IPS-NIHi11 (cell line): ENCODE measurements around the gene MED14.
A peak's percentile ranks its signal among the peaks of the same experiment; 100 is the strongest.

Experiments used
- DNase-seq: peaks from one replicate; pipeline ENCODE4 v3.0.0; 2012; ENCODE audit warnings: mixed read lengths, low spot score

Gene MED14

DNA sequence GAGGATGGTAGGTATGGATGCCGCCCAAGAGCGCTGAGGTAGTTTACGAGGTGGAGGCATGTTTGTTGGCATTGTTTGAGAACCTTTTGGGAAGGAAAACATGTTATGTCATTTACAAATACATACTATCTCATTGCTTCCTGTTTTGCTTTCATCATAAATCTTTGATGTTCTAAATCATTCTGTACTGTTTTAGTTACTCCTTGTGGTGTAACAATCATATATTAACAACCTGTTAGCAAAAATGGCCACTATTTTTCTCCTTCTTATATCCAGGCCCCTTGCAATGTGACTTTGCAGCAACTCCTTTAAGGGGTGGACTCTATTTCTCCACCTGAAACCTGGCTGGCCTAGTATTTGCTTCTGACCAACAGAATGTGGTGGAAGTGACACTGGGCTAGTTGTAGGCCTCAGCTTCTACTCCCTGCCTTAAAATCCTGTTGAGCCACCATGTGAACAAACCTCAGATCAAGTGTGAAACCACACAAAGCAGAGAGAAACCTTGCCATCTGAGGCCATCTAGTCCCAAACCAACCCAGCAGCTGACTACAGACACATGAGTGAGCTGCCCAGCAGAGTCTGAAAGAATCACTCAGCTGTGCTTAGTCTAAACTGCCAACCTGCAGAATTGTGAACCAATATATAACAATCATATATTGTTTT lies 72.1 kb downstream of the MED14 start:
- DNase-seq = no peak

DNA sequence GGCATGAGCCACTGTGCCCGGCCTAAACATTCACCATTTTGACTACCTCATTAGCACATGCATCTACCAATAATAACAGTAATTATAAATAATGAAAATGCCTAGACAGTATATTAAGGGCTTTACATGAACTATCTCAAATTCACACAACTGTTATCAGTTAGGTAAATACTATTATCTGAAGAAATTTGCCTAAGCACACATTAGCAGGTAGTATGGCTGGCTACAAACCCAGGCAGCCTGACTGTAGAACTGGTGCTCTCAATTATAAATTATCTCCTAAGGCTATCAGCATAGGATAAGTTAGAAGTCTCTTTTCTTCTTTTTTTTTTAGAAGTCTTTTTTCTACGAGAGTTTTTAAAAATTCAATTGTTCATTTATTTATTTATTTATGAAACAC lies 73.9 kb downstream of the MED14 start:
- no peak for DNase-seq

DNA sequence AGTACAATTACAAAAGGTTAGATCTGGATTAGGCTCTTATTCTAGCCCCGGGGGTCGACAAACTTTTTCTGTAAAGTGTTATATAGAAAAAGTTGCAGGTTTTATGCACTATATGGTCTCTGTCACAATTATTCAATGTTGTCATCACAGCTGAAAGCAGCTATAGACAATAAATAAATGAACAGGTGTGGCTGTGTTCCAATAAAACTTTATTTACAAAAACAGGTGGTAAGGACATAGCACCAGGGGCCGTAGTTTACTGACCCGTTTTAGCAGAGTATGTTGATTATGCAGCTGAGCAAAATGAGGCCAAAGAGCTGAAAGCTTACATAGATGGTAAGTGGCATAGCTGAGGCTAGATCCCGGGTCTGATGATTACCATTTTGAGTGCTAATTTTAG lies 75.0 kb downstream of the MED14 start:
- DNase-seq = no peak

DNA sequence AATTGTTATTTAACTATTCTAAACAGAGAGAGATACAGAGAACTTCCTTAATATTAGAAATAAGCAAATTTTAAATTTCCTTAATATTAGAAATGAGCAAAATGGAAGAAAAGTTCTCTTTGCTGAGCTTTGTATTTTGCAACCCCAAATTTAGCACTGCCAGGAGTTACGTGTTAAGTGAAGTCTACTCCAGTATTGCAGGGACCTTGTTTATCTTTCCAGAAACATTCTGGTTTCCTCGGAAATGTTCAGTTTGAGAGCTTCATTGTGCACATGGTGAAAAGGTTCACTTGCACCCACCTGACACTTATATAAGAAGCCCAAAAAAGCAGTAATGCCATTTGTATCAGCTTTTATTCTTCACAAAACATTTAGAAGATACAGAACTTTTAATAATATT lies 81.8 kb downstream of the MED14 start:
- no peak for DNase-seq

DNA sequence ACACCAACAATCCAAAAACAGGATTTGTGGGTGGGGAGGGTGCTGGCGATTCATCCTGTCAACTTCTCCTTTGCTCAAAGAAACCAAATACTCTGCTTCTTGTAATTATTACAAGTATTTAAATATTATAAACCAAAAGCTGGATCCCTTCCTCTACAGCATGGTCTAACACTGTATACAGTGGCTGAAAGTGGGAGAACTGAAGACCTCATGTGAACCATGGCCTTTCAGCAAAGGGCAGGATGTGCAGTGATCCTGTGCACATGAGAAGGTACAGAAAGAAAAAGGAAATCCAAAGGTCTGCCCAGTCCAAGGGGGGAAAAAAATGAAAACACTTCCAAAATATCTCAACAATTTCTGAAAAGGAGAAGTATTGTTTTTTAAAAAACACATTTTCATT lies 82.7 kb downstream of the MED14 start:
- no peak for DNase-seq

DNA sequence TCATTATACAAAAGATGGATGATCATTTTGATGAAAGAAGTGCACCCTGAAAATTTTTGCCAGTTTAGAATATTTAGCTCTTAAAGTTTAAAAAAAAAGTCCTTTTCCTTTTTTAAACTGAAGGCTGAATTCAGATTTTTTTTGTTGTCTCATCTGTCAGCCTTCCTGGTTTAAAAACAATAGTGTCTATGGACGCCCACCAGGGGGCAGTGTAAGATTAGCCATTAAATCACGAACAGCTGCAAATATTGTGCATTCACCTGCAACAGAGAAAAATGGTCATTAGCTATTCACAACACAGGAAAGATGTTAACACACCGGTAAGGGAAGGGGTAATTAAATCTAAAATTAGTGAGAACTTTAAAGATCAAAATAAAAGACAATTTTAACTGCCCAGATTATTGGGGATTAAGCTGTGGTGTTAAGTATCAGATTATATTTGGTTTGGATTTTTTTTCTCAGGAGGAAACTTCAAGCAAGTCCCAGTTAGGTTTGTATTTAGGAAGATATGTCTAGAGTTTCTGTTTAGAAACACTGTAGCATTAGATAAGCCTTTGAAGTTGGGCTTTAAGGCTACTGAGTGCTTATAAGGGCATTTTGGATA lies 83.6 kb downstream of the MED14 start:
- peak; percentile 10 for DNase-seq

DNA sequence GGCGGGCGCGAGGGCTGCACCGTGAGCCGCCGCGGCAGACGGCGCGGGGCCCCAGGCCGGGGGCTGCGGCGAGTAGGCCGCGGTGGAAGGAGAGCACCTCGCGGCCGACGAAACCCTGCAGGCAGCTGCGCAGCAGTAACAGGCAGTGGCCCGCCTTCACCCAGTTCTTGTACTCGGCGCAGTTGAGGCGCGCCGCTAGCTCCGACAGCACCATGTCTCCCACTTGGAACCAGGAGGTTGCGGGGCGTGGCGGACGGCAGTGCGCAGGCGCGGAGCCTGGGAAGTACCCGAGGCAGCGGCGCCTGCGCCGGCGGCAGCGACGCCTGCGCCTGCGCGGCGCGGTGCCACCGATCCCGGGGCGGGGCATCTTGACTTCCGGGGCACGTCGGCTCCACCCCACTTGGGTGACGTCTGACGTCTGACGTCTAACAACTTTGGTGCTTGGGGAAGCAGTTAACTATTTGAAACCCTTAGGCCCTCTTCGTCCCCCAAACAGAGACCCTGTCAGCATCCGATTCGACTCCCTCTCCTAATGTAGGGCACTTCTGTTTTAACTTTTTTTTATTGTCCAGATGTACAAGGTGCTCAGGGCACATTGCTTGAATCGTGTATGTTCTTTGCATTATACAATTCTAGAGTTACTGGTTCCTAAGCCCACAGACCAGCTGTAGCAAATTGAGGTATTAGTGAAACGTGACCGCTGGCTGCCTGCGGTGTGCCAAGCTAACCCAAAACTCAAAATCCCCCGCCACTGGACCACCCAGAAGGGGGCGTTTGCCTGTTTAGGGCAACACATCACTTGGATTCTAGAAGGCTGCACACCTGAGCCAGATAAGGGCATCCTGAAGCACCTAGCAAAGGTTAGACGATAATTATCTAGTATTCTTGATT lies 87.8 kb downstream of the MED14 start, which contains the start of gene CXorf38:
Gene CXorf38 (minus strand): TSS at position 255 of the 891 bp plus-strand sequence. CDS start 41 bp downstream, at position 214.
- DNase-seq = peak; percentile 90

DNA sequence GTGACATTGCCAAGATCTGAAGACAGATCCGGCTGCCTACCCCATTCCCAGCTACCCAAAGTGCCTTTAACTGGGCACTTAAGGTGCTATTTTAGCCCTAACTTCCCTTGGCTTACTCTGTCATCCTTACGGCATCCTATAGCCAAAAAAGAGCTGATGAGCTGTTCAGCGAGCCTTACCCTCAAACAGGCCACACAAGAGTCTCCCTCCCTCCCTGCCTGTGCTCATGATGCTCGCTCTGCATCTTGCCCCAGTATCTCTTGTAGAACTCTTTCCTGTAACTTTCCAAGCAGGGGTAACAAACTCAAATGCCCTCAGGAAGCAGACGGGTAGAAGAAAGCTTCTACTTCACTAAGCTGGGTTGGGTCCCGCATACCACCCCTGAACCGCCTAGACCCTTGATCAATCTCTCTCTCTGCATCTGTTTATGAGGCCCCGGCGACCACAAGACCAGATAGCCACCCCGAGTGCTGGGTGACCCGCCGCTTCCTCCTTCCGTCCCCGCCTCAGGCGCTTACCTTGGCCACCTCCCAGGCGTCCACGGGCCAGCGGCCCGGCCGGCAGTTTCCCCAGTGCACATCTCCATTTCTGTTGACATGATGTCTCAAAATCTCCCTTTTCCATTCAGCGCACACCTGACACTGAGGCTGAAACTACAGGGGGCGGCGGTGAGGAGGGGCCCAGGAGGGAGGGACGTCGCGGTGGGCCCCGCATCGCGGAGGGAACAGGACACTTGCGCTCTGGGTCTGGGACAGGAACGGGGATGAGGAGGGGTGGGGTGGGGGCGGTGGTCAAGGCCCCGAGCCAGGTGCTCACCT lies 88.6 kb downstream of the MED14 start:
- peak; percentile 34 for DNase-seq

DNA sequence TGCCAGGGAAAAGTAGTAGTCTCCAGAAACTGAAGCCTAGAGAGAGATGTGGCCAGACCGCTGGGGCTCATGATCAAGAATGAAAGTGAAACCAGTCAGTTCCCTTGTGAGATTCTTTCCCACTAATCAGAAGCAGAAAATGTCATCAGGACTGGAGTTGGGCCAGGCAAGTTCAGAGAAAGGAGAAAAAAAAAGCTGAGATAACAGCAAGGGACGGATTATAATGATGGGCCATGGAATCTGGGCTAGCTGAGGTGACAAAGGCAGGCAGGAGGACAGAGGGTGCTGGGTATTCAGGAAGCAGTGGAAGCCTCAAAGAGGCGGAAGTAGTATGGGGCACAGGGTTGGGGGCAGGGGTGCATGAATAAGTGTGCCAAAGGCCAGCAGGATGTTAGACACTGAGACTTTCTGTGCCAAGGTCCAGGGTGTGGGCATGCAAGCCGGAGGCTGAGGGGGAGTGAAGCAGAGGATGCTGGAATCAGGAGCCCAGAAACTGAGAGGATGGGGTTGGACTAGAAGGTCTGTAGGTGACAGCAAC lies 90.5 kb downstream of the MED14 start:
- DNase-seq = no peak

DNA sequence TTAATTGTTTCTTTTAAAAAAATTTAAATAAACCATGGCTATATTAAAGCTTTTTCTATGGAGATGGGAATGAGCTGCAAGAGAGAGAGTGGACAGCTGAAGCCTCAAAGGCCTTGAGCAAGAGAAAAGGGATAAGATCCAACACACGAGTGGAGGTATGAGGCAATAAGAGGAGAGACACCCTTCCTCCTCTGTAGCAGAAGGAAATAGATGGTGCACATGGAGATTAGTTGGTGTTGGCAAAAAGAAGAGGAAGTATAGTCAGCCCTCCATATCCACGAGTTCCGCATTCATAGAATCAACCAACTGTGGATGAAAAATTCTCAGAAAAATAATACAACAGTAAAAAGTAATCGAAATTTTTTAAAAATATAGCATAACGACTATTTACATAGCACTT lies 91.2 kb downstream of the MED14 start:
- DNase-seq = no peak

DNA sequence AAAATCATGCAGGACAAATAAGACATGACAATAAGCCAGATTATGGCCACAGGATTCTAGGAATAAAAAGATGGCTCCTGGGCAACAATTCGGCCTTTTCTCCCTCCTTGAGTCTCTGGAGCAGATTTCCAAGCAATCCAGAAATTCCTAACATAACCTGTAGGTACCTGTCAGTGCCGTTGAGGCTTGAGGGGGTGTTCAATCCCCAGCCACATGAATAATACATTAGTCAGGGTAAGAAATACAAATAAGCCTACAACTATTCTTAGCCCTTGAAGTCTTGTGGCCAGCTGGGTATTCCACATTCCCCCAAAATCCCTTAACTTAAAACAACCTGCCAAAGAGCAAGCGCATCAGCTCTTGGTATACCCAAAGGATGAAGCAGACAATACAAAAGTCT lies 97.7 kb downstream of the MED14 start:
- DNase-seq = no peak

DNA sequence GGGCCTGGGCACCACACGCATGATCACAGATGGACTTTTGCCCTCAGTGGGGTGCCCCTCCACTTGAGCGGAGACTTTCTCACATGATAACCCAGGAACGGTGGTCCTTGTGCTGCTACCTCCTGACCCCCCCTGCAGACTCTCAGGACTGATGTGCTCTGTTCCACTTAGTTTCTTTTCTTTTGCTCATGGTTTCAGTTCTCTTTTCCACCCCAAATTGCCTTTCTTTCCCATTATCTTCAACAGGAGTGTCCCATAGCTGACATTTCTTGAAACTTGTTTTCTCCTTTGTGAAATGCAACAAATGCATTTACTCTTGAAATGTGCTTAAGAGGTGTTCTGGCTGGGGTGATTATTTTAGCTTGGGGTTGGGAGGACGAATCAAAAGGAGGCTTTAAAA lies 103.1 kb downstream of the MED14 start:
- DNase-seq = no peak

DNA sequence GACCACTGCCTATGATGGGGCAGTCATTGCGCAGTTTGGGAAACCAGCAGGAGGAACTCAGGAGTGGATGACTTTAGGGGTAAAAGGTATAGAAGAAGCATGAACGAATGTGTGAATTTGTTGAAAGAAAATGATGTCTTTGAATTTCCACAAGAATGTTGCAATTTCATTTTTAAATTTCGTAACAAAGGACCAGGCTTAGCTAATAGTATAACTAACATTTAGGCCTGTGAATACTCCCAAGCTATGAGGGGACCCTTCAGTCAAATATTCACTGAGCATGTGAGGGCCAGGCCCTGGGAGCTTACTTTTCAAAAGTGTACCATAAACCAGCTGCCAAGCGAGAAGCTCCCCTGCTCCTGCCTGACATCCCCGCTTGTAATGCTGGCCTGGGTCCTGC lies 106.8 kb downstream of the MED14 start:
- no peak for DNase-seq

DNA sequence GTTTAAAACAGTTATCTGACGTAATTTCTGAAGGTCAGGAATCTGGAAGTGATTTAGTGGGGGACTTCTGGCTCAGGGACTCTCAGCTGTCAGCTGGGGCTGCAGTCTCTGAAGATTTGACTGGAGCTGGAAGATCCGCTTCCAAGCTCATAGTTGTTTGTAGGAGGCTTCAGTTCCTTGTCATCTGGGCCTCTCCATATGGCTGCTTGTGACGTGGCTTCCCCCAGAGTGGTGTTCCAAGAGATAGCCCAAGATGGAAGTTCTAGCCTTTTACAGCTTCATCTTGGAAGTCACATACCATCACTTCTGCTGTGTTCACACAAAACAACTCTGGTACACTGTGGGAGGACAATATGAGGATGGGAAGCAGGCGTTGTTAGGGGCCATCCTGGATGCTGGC lies 110.0 kb downstream of the MED14 start:
- DNase-seq = no peak

DNA sequence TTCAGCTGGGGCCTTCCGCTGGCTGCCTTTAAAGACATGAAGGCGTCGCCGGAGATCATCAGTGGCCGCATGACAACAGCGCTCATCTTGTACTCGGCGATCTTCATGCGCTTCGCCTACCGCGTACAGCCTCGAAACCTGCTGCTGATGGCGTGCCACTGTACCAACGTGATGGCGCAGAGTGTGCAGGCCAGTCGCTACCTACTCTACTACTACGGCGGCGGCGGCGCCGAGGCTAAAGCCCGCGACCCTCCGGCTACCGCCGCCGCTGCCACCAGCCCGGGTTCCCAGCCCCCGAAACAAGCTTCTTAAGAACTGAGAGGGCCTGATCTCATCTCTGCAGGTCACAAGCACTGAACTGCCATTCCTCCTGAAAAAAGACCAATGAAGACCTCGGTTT lies 111.7 kb downstream of the MED14 start:
- DNase-seq = no peak

DNA sequence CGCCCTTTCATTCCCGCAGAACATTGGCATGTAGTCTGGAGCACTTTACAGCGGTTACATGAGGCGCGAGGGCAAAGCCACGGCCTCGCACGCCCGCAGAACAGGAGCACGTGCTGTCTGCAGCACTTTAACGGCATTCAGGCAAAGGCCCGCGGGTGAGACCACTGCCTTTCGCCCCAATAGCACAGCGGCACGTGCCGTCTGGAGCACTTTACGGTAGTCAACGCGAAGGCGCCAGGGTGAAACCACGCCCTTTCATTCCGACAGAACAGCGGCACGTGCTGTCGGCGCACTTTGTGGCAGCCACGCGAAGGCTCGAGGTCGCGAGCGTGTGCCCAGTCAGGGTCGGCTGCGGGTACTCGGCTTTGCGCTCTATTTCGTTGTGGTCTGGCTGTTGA lies 112.2 kb downstream of the MED14 start, which contains the start of gene MPC1L:
Gene MPC1L (plus strand): TSS at position 290 of the 398 bp plus-strand sequence. CDS start 138 bp downstream, outside the sequence.
- DNase-seq = no peak

DNA sequence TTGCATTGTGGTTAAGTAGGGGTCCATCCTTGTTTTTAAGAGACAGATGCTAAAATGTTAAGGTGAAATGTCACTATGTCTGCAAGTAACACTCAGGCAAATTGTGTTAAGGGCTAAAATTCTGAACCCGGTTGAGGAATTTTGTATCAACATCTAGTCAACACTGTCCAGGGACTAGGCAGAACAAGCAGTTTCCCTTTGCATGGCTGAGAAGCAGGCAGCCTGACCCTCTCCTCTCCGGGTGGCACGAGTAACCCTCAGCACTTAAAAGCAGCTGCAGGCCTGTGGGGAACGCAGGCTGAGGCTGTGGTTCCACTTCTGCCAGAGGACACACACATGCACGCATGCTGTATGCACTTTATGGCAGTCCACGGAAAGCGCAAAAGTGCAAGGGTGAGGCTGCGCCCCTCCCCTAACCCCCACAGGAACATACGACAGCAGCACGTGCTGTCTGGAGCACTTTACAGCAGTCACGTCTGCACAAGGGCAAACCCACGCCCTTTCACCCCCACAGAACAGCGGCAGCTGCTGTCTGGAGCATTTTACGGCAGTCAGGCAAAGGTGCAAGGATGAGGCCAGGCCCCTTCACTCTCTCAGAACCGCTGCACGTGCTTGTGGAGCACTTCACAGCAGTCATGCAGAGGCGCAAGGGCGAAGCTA lies 112.7 kb downstream of the MED14 start:
- no peak for DNase-seq

DNA sequence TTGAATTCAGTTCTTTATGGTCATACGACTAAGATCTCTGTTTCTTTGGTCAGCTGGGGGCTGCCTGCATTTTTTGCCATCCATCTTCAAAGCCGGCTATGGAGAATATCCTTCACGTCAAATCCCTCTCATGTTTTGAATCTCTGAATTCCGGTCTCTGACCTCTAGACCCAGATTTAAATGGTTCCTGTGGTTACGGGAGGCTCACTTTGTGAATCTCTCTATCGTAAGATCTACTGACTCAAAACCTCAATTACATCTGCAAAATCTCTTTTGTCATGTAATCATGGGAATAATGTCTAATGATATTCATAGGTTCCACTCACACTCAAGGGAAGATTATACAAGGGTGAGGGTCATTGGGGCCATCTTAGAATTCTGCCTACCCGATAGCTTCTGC lies 117.8 kb downstream of the MED14 start:
- DNase-seq = no peak

DNA sequence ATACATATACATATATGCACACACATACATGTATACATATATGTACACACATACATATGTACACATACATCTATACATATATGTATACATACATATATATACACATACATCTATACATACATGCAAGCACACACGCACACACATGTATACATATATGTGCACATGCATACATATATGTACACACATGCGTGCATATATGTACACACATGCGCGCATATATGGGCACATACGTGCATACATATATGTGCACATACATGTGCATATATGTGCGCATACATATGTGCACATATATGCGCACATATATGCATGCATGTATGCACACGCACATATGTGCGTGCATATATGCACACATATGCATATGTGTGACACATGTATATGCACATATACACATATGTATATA lies 119.4 kb downstream of the MED14 start:
- DNase-seq = no peak

DNA sequence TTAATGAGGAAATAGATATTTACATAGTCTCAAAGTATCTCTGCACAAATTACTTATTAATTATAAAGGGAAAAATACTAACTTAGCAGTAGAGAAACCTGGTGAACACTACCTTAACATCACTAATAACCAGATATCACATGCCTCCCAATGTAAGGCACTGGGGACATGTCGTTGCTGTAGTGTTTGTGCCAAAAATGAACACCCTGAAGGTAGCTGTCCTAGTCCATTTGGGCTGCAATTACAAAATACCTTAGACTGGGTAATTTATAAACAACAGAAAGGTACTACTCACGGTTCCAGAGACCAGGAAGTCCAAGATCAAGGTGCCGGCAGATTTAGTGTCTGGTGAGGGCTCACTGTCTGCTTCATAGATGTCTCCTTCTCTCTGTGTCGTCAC lies 122.8 kb downstream of the MED14 start:
- DNase-seq = no peak

DNA sequence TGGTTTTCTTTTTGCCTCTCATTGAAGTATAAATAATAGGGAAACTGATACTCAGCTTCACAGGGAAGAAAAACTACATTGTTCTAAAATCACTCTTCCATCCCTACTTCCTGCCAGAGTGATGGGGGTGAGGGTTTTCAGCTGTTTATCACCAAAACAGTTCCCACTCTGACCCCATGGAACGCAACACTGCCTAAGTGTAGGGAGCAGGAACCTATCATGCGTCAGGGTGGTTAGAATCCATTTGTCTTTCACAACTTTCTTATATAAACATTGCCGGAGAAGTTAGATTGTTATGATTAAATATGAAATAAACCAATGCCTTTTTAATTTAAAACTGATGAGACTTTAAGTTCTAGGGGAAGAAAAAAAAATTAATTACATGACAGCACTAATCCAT lies 128.0 kb downstream of the MED14 start:
- no peak for DNase-seq
